ENCODE results near the gene PACS1. TPM values are rescaled to one million over a fixed set of nuclear protein-coding genes. Genes with fewer than 3 reads are reported as not detected.

Gene PACS1
- total RNA-seq, 1 experiment from 2014 or later, result 33.5 TPM

GRCh38 chr11:66232769-66233168, 162.7 kb downstream of the PACS1 start:
- no peak for DNase-seq (ENCODE audit: unreplicated experiment)
- TF ChIP-seq CTCF (IDR thresholded peaks at IDR 0.05; ENCODE audit: unreplicated experiment), result no peak
- intact Hi-C loops (cut with micrococcal nuclease), result no loop called here
- Mint-ChIP-seq H3K4me3 (ENCODE audit: unreplicated experiment) (no peak overlapping the region), H3K27me3 (ENCODE audit: insufficient read depth, unreplicated experiment) (no peaks in the 10 kb centered on the region), H3K9me3 (ENCODE audit: unreplicated experiment) (no peaks in the 10 kb centered on the region), H3K36me3 (ENCODE audit: insufficient read depth, unreplicated experiment) (peaks cover 55% of the 10 kb centered on the region), H3K4me1 (ENCODE audit: insufficient read depth, unreplicated experiment) (no peaks in the 10 kb centered on the region), H3K27ac (ENCODE audit: low read depth, unreplicated experiment) (no peak overlapping the region)
- ChIA-PET CTCF (interaction anchor here (0.7 to 1.1 kb wide), 3 partner anchors 12 to 169 kb away, joined by 3 to 7 read pairs (median 3); no protein-coding TSS in a partner anchor), POLR2A (no interaction called here)
- BruUV-seq (replicated peaks), result no TSS peak

- CTCF ChIA-PET, result no interaction called here
- POLR2A ChIA-PET, result no interaction called here
These were observed 163.2 kb downstream of the PACS1 start for GRCh38 chr11:66233301-66233700.

GRCh38 chr11:66235141-66235540, 165.1 kb downstream of the PACS1 start:
- DNase-seq (ENCODE audit: unreplicated experiment), result no peak
- TF ChIP-seq CTCF (IDR thresholded peaks at IDR 0.05; ENCODE audit: unreplicated experiment), result no peak
- peaks cover 58% of the 10 kb centered on the region for H3K36me3 Mint-ChIP-seq (ENCODE audit: insufficient read depth, unreplicated experiment)
- no peak overlapping the region for H3K4me3 Mint-ChIP-seq (ENCODE audit: unreplicated experiment)
- no peaks in the 10 kb centered on the region for H3K9me3 Mint-ChIP-seq (ENCODE audit: unreplicated experiment)
- CTCF ChIA-PET, result interaction anchor here (0.9 to 4.6 kb wide), 2 partner anchors 11 to 12 kb away, joined by 5 to 22 read pairs; no protein-coding TSS in a partner anchor
- intact Hi-C loops (cut with micrococcal nuclease), result no loop called here
- BruUV-seq (replicated peaks), result no TSS peak
- H3K4me1 Mint-ChIP-seq (ENCODE audit: insufficient read depth, unreplicated experiment), result no peaks in the 10 kb centered on the region
- no peaks in the 10 kb centered on the region for H3K27me3 Mint-ChIP-seq (ENCODE audit: insufficient read depth, unreplicated experiment)
- POLR2A ChIA-PET, result no interaction called here
- no peak overlapping the region for H3K27ac Mint-ChIP-seq (ENCODE audit: low read depth, unreplicated experiment)

More at GRCh38 chr11:66233301-66233700, 163.2 kb downstream of the PACS1 start:
- BruUV-seq (replicated peaks), result no TSS peak
- Mint-ChIP-seq H3K27me3 (ENCODE audit: insufficient read depth, unreplicated experiment) (no peaks in the 10 kb centered on the region), H3K9me3 (ENCODE audit: unreplicated experiment) (no peaks in the 10 kb centered on the region), H3K4me3 (ENCODE audit: unreplicated experiment) (no peak overlapping the region), H3K27ac (ENCODE audit: low read depth, unreplicated experiment) (no peak overlapping the region), H3K4me1 (ENCODE audit: insufficient read depth, unreplicated experiment) (no peaks in the 10 kb centered on the region), H3K36me3 (ENCODE audit: insufficient read depth, unreplicated experiment) (peaks cover 54% of the 10 kb centered on the region)
- TF ChIP-seq CTCF (IDR thresholded peaks at IDR 0.05; ENCODE audit: unreplicated experiment), result no peak
- no peak for DNase-seq (ENCODE audit: unreplicated experiment)
- intact Hi-C loops (cut with micrococcal nuclease), result no loop called here

GRCh38 chr11:66237867-66238266, 167.8 kb downstream of the PACS1 start:
- POLR2A ChIA-PET, result no interaction called here
- no TSS peak for BruUV-seq (replicated peaks)
- intact Hi-C loops (cut with micrococcal nuclease), result no loop called here
- Mint-ChIP-seq H3K27ac (ENCODE audit: low read depth, unreplicated experiment) (no peak overlapping the region), H3K4me3 (ENCODE audit: unreplicated experiment) (no peak overlapping the region), H3K27me3 (ENCODE audit: insufficient read depth, unreplicated experiment) (no peaks in the 10 kb centered on the region), H3K9me3 (ENCODE audit: unreplicated experiment) (no peaks in the 10 kb centered on the region), H3K4me1 (ENCODE audit: insufficient read depth, unreplicated experiment) (no peaks in the 10 kb centered on the region), H3K36me3 (ENCODE audit: insufficient read depth, unreplicated experiment) (peaks cover 51% of the 10 kb centered on the region)
- DNase-seq (ENCODE audit: unreplicated experiment), result no peak
- TF ChIP-seq CTCF (IDR thresholded peaks at IDR 0.05; ENCODE audit: unreplicated experiment), result no peak
- CTCF ChIA-PET, result interaction anchor here (0.6 to 4.6 kb wide), 3 partner anchors 12 to 97 kb away, joined by 3 to 22 read pairs (median 4); no protein-coding TSS in a partner anchor

All from MCF 10A (cell line).